Parathyroid adenoma (tissue), 2 donors: ENCODE measurements around the gene TTC39C.

ENCODE experiments used
- H2AFZ ChIP-seq: fragments of 300-600 bp; sonication (generic); one replicate; pipeline ENCODE4 v1.7.0; 2017; ENCODE audit warnings: antibody characterized with exemption, mild to moderate bottlenecking
- H3K27ac ChIP-seq: fragments of 300-600 bp; sonication (generic); one replicate; pipeline ENCODE4 v1.7.0; 2017
- H3K27me3 ChIP-seq: fragments of 300-600 bp; sonication (generic); one replicate; pipeline ENCODE4 v1.7.0; 2017; ENCODE audit warnings: low read length; ENCODE audit not compliant: control insufficient read depth, insufficient read depth
- H3K36me3 ChIP-seq: fragments of 300-600 bp; sonication (generic); one replicate; pipeline ENCODE4 v1.7.0; 2017; ENCODE audit warnings: low read length; ENCODE audit not compliant: control insufficient read depth, insufficient read depth
- H3K4me1 ChIP-seq: fragments of 300-600 bp; sonication (generic); one replicate; pipeline ENCODE4 v1.7.0; 2017; ENCODE audit warnings: control low read depth
- H3K4me2 ChIP-seq: fragments of 300-600 bp; sonication (generic); one replicate; pipeline ENCODE4 v1.7.0; 2017; ENCODE audit warnings: low read length
- H3K4me3 ChIP-seq: fragments of 300-600 bp; sonication (generic); one replicate; pipeline ENCODE4 v1.7.0; 2017; ENCODE audit warnings: low read depth, low read length
- H3K79me2 ChIP-seq: fragments of 300-600 bp; sonication (generic); one replicate; pipeline ENCODE4 v1.7.0; 2017; ENCODE audit warnings: control low read depth
- H3K9ac ChIP-seq: fragments of 300-600 bp; sonication (generic); one replicate; pipeline ENCODE4 v1.7.0; 2017; ENCODE audit warnings: mild to moderate bottlenecking
- H3K9me3 ChIP-seq: fragments of 300-600 bp; sonication (generic); one replicate; pipeline ENCODE4 v1.7.0; 2017; ENCODE audit warnings: low read length; ENCODE audit not compliant: control insufficient read depth
- TF ChIP-seq, protein P1 (sequence below): fragments of 300-600 bp; sonication (generic); IDR thresholded peaks from one replicate; pipeline ENCODE4 v1.7.0; 2017; ENCODE audit warnings: antibody characterized with exemption, mild to moderate bottlenecking
- donor health status: primary hyperparathyroidism.

Gene TTC39C

DNA sequence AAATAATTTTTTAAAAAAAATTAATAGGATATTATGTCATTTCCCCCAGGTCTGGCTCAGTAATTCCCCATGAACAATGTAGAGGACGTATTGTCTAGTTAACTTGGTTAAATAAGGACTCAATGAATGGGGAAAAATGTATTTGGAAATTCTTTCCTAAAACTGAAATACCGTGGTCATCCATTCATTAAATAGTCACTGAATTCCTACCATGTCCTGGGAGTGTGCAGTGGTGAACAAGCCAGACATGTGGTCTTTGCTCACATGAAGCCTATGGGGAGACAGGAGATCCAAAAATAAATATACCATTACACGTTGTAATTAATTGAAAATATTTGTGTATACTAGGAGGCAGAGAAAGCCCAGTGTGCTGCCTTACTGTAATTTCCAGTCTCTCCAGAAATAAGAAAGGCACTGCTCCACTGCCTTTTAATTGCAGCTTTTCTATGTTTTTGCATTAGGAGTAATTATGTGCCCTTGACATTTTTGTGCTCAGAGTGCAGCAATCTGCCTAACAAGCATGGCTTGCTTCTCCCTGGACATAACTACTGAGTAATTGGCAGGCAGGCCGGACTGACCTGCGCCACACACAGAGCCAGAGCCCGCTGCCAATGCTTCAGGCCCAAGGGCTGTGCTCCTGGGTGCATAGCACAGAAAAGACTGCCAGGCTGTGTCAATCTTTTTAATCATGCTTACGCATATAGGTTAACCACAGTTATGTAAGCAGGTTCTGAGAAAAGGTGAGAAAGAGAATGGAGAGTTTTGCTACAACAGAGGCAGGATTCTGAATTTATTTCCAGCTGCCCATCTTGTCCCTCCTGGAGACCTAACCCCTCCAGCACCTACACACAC is 22.2 kb upstream of the TTC39C start:
- TF ChIP-seq, protein P1, sequence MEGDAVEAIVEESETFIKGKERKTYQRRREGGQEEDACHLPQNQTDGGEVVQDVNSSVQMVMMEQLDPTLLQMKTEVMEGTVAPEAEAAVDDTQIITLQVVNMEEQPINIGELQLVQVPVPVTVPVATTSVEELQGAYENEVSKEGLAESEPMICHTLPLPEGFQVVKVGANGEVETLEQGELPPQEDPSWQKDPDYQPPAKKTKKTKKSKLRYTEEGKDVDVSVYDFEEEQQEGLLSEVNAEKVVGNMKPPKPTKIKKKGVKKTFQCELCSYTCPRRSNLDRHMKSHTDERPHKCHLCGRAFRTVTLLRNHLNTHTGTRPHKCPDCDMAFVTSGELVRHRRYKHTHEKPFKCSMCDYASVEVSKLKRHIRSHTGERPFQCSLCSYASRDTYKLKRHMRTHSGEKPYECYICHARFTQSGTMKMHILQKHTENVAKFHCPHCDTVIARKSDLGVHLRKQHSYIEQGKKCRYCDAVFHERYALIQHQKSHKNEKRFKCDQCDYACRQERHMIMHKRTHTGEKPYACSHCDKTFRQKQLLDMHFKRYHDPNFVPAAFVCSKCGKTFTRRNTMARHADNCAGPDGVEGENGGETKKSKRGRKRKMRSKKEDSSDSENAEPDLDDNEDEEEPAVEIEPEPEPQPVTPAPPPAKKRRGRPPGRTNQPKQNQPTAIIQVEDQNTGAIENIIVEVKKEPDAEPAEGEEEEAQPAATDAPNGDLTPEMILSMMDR, result no peak
- H3K27ac ChIP-seq, result no peak overlapping the region
- H3K4me3 ChIP-seq, result no peak overlapping the region
- no peak overlapping the region for H2AFZ ChIP-seq
- no peaks in the 10 kb centered on the region for H3K27me3 ChIP-seq
- no peaks in the 10 kb centered on the region for H3K36me3 ChIP-seq
- H3K4me2 ChIP-seq, result no peak overlapping the region
- no peaks in the 10 kb centered on the region for H3K4me1 ChIP-seq
- no peaks in the 10 kb centered on the region for H3K79me2 ChIP-seq
- H3K9ac ChIP-seq, result no peak overlapping the region
- H3K9me3 ChIP-seq, result no peaks in the 10 kb centered on the region

DNA sequence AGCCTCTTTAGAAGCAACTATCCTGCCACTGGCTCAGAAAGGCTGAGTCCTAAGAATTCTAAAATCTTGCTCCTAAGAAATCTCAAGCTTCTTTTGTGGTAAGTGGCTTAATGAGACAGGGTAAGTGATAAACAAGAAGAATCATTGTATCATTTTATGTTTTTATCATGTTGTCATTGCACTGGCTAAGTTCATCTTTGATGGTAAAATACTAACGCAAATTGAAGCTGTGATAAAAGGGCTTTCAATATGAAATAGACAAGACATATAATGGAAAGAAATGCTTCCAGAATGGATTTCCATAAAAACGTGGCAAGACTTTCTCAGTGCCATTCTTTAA is 21.6 kb upstream of the TTC39C start:
- no peak overlapping the region for H3K4me2 ChIP-seq
- H3K4me3 ChIP-seq, result no peak overlapping the region
- no peaks in the 10 kb centered on the region for H3K9me3 ChIP-seq
- no peaks in the 10 kb centered on the region for H3K4me1 ChIP-seq
- no peak overlapping the region for H2AFZ ChIP-seq
- H3K27ac ChIP-seq, result no peak overlapping the region
- H3K79me2 ChIP-seq, result no peaks in the 10 kb centered on the region
- no peaks in the 10 kb centered on the region for H3K36me3 ChIP-seq
- no peak overlapping the region for H3K9ac ChIP-seq
- H3K27me3 ChIP-seq, result no peaks in the 10 kb centered on the region
- TF ChIP-seq, protein P1, result no peak

DNA sequence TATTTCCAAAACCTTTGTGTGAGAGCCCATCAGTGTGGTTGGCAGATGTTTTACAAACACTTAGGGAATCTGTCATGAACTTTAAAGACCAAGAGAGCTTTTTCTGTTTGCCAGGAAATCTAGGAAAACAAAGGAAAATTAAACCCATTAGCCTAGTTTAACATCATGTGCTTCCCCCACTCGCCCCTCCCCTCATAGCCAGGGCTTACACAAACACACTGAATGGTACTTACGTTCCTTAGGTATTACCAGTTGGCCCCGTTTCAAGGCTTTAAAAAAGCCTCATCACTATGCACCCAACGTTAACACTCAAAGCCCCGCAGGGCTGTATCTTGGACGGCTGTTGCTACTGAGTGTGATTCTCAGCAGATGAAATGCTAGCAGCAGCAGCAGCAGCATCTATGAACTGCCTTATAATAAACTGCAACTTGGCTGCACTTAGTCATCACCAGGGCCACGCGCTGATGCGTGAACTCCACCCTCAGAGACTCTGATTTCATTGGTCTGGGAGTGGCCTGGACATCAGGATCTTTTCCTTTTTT is 20.1 kb upstream of the TTC39C start:
- Histone ChIP-seq H3K36me3 (no peaks in the 10 kb centered on the region), H3K4me1 (no peaks in the 10 kb centered on the region), H3K4me2 (no peak overlapping the region), H3K9me3 (no peaks in the 10 kb centered on the region), H3K27ac (no peak overlapping the region), H3K4me3 (no peak overlapping the region), H3K9ac (no peak overlapping the region), H2AFZ (no peak overlapping the region), H3K27me3 (no peaks in the 10 kb centered on the region), H3K79me2 (no peaks in the 10 kb centered on the region)
- TF ChIP-seq, protein P1, result no peak

DNA sequence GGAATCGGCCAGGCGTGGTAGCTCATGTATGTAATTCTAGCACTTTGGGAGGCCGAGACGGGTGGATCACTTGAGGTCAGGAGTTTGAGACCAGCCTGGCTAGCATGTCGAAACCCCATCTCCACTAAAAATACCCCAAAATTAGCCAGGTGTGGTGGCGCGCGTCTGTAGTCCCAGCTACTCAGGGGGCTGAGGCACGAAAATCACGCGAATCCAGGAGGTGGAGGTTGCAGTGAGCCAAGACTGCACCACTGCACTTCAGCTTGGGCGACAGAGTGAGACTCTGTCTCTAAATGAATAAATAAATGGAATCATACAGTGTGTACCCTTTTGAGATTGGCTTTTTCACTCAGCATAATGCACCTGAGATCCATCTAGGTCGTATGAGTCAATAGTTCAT is 19.4 kb upstream of the TTC39C start:
- Histone ChIP-seq H3K36me3 (no peaks in the 10 kb centered on the region), H3K27ac (no peak overlapping the region), H3K4me1 (no peaks in the 10 kb centered on the region), H3K9me3 (no peaks in the 10 kb centered on the region), H3K4me3 (no peak overlapping the region), H3K9ac (no peak overlapping the region), H3K79me2 (no peaks in the 10 kb centered on the region), H2AFZ (no peak overlapping the region), H3K27me3 (no peaks in the 10 kb centered on the region), H3K4me2 (no peak overlapping the region)
- TF ChIP-seq, protein P1, result no peak

DNA sequence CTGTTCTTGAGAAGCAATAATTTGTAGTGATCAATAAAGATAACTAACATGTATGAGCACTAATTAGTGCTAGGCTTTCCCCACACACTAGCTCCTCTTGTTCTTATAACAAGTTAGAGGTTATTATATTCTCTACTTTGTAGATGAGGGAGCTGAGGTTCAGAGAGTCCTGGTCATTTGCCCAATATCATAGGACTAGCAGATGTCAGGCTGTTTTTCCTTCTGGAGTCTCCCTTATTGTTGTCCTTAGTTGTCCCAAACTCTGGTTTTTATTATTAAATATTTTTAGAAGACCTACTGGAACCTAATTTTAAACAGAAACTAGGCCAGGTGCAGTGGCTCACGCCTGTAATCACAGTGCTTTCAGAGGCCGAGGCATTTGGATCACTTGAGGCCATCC is 16.5 kb upstream of the TTC39C start:
- Histone ChIP-seq H3K27me3 (no peaks in the 10 kb centered on the region), H3K9me3 (no peaks in the 10 kb centered on the region), H3K79me2 (no peaks in the 10 kb centered on the region), H3K9ac (no peak overlapping the region), H3K4me3 (no peak overlapping the region), H3K27ac (no peak overlapping the region), H3K36me3 (no peaks in the 10 kb centered on the region), H3K4me1 (no peaks in the 10 kb centered on the region), H3K4me2 (no peak overlapping the region), H2AFZ (no peak overlapping the region)
- TF ChIP-seq, protein P1, result no peak
